Mammary epithelial cell (primary cell): ENCODE results near the gene FASLG.

Experiments
- EZH2 ChIP-seq: IDR thresholded peaks from 2 replicates; pipeline ENCODE4 v1.6.1; 2012; ENCODE audit warnings: low read length, inconsistent platforms, borderline replicate concordance
- TF ChIP-seq, protein P1 (sequence below), 2 donors: IDR thresholded peaks in 1 of 2; conservative IDR thresholded peaks in 1 of 2; 2 replicates each; pipeline ENCODE4 v1.5.1; 2011 to 2012; ENCODE audit warnings: inconsistent platforms in 2 of 2, low read length in 2 of 2, mild to moderate bottlenecking in 2 of 2, control low read depth in 1 of 2, low read depth in 1 of 2; ENCODE audit not compliant: insufficient read depth in 1 of 2; ENCODE audit errors: extremely low read depth in 1 of 2

DNA sequence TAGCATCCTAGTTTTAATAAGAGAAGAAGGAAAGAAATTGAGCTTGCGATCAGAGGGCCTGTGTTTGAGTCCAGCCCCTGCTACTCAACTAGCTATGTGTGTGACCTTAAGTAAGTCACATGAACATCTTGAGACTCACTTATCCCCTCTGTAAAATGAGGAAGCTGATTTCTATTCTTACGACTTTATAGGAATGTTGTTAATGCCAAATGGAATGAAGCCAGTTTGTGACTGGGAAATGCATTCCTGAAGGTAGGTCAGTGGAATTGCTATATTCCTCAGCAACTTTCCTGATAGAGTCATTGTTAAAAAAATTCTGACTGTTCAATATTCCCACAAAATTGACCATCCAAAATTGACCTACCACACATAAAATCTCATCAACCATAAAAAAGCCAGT lies 14.9 kb downstream of the FASLG start:
- TF ChIP-seq, protein P1, sequence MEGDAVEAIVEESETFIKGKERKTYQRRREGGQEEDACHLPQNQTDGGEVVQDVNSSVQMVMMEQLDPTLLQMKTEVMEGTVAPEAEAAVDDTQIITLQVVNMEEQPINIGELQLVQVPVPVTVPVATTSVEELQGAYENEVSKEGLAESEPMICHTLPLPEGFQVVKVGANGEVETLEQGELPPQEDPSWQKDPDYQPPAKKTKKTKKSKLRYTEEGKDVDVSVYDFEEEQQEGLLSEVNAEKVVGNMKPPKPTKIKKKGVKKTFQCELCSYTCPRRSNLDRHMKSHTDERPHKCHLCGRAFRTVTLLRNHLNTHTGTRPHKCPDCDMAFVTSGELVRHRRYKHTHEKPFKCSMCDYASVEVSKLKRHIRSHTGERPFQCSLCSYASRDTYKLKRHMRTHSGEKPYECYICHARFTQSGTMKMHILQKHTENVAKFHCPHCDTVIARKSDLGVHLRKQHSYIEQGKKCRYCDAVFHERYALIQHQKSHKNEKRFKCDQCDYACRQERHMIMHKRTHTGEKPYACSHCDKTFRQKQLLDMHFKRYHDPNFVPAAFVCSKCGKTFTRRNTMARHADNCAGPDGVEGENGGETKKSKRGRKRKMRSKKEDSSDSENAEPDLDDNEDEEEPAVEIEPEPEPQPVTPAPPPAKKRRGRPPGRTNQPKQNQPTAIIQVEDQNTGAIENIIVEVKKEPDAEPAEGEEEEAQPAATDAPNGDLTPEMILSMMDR (conservative IDR thresholded peaks at IDR 0.05 in 1 of 2, IDR thresholded peaks at IDR 0.05 in 1 of 2; ENCODE audit: extremely low read depth in 1 of 2, insufficient read depth in 1 of 2, low read depth in 1 of 2, low read length in 2 of 2), result no peak
- TF ChIP-seq EZH2, result no peak
